UCSD-AML1 (cell line): ENCODE results near the gene GSAP.

Experiments
- DNase-seq: peaks from one replicate; lab custom pipeline; 2025; ENCODE audit not compliant: unreplicated experiment; lab: John Stamatoyannopoulos, UW

Gene GSAP

DNA sequence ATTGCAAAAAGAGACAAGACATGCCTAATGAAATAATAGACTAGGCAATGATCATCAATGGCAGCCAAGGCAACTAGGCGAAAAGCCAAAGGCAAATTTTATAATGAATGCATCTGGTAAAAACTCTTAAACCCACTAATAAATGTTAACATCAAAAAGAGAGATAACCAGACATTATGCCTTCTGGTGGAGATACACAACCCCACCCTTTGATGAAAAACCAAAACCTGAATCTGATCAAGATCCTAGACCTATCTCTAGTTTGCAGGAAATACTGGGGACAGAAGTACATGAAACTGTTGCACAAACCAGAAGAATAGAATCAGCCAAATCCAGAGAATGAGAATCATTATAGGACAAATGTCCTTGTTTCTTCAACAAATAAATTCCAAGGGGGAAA is 22.0 kb upstream of the GSAP start:
- no peak for DNase-seq

- DNase-seq = peak; percentile 14
Observed at GRCh38 chr7:77434570-77435275, 18.6 kb upstream of the GSAP start.

DNA sequence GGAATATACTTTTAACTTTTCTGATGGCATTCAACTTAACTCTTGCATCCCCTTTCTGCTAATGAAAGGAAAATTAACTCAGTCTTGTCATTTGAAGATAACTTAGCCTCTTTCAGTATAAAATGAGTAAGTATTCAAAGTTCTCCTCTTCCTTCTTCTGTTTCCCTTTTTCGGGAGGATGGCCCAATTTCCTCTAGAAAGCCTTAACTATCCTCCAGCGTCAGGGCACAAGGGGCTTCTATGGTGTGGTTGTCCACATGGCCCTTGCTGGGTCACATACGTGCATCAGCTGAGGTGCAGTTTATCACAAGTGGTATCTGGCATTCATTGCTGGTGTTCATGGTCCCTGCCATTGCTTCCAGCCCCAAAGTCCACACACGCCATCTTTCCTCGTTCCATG is 17.8 kb upstream of the GSAP start:
- DNase-seq = no peak

DNA sequence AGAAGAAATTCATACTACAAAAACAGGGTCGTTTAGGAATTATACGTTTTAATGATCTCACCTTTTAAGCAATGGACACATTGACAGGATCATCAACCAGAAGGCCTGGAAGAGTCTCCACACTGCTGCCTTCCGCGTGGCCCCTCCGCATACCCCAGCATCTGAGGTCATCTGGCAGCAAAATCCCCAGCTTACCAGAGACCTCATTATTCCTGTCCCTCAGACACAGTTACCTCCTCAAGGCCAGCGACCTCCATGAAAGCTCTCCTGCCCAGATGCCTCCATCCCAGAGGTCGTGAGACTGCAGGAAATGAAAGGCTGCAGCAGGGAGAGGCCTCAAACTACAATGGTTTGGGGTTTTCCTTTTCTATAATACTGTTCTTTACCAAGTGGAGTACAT is 14.8 kb upstream of the GSAP start:
- no peak for DNase-seq

GRCh38 chr7:77428777-77429231 is 12.7 kb upstream of the GSAP start:
- no peak for DNase-seq

- DNase-seq = peak; percentile 19
Observed at GRCh38 chr7:77427996-77428603, 12.0 kb upstream of the GSAP start.

DNA sequence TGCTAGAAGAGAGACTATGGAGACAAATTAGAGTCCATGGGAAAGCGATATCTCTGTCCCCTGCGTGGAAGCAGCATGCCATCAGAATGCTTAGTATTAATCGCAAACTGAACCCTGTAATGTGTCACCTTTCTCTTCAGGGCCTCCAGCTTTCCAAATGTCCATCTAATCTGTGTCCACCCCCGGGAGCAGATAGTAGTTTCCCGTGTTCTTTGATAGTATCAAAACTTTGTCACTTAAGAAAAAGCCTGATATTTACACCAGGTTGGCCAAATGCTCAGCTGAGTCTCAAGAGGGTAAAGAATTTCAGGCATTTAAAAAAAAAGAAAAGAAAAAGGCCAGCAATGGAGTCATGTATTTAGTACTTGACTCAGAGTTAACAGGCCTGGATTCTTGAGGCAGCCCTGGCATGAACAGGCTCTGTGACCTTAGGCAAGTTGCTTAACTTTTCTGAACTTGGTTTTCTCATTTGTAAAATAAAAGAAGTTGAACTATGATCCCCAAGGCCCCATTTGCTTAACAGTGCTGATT is 10.4 kb upstream of the GSAP start:
- no peak for DNase-seq

DNA sequence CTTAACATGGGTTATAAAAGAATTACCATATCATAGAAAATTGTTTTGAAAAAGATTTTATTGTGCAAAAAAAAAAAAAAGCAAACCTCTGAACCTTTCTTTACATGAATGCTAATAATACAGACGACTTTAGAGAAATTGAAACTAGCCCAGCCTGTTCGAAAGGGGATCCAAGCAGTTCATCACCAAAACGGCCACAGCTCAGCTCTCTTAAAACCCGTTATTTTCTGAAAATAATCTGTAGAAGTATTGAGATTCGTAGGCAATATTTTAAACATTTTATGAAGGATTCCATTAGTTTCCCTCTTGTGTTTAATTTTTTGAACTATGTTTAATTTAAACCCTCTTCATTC is 9.9 kb upstream of the GSAP start:
- no peak for DNase-seq

DNA sequence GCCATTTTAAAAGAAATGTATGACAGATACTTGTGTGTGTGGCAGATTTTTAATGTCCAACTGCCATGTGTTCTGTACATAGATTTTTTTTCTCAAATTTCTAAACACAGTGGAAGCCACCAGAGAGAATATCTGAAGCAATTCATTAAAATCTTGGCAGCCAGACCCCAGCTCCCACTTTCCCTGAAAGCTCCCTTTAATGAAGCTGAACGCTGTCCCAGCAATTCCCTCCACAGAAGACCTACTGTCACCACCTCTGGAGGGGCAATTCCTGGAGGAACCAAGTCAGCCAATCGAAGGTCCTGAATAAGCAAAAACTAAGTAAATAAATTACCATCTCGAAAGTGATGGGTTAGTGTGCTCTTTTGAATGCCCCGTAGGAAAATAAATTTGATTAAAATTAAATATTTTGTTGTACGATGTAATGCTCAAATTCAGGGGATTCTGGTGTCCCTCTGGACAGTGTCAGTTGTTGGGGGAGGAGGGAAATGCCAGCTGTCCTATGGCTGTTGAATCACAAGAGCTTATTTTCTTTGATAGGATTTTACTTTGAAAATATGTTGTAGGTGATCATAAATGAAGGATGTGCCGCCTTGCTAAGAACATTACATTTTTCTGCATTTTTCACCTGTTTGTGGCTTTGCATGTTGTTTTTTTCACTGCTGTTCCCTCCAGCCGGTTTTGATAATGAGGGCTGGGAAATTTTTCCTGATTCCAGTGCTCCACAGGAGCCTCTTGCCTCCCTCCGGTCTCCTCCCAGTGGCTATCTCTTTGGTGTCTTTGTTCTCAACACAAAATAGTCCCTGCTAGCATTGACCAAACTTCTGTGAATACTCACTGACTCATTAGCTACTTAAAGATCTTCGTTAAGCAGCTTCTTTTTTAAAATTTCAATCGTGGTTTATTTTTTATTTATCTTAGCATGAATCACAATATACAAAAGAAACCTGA is 9.2 kb upstream of the GSAP start:
- no peak for DNase-seq

GRCh38 chr7:77422500-77422899 is 6.4 kb upstream of the GSAP start:
- no peak for DNase-seq

DNA sequence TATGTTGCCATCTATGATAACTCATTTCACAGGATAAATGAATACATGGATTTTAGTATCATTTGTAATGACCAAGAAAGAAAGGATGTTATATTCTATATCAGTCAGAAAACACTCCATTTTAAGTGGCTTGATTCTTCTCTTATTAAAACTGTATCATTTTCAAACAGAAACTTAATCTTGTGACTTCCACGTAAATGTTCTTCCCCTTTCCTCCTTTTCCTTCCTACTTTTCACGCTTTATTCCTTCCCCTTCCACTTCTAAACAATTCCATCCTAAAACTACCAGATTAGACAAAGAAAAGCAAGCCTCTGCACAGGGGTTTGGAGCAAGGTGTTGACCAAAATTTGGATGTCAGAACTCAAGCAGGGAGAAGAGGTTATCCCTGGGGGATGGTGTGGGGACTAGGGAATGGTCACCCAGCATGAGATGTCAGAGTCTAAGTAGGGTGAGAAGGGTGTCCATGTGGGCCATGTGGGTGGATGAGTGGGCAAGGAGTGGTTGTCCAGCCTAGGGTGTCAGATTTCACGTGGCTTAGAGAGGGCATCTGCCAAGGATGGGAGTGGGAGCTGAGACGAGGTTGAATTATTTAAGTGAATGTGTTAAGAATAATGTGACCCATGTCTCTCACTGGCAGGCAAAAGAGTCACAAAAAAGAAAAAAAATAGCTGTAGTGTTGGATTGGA is 5.0 kb upstream of the GSAP start:
- DNase-seq = no peak

DNA sequence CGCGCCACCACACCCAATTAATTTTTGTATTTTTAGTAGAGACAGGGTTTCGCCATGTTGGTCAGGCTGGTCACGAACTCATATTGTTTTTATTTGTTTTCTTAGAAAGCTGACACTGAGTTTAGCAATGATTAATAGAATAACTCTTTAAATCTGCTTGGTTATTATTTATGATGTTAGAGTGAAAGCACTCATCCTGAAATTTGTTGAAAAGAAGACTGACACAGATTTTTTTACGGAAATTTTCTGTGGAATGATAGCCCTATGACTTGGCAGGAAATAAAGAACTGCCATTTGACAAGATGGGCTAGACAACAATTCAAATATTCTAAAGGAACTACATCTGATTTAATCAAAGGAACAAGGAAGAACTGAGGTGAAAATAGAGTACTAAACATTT is 4.3 kb upstream of the GSAP start:
- no peak for DNase-seq

- no peak for DNase-seq
Observed at GRCh38 chr7:77419102-77419501, 3.0 kb upstream of the GSAP start.

DNA sequence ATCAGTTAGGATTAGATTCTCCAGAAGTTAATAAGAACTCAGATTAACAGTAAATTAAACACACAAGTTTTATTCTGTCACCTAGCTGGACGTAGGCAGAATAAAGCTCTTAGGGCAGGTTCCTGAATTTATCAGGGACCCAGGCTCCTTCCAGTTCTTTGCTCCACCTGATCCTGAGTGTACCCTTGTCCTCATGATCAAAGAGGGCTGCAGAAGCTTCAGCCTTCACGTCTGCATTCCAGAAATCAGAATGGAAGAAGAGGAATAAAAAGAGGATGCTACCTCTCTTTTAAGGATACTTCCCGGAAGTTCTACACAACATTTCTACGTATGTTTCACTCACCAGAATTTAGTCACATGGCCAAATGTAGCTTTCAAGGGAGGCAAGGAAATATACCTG is 1.7 kb upstream of the GSAP start:
- no peak for DNase-seq

DNA sequence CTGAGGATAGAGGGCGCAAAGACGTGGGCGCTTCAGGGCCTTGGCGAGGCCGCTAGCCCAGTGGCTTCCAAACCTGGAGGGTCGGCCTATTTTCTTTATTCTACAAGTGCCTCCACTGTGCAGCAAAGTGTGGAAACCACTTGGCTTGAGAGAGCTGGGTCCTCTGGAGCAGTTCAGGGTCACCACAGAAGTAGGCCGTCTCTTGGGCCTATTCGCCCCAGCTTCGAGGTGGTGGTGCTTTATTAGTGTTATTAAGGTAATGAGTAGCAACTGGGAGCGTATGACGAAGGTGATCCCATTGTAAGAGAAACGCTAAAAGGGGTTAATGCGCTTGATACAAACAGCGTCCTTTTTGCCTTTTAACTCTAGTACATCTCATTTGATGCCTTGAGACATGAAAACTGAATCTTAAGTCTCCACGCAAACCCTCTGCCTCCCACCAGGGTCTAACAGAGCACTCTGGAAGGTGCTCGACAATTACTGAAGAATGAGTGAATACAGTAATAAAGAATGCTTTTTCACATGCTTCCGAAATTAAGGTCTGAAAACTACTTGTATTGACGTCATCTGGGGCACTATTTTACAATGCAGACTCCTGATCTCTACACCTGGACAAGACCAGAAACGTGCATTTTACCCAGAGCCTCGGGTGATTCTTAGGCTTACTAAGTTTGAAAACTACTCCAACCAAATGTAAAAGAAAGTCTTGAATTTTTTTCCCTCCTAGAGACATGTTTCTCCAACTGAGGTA is 647 bp upstream of the GSAP start:
- DNase-seq = no peak

DNA sequence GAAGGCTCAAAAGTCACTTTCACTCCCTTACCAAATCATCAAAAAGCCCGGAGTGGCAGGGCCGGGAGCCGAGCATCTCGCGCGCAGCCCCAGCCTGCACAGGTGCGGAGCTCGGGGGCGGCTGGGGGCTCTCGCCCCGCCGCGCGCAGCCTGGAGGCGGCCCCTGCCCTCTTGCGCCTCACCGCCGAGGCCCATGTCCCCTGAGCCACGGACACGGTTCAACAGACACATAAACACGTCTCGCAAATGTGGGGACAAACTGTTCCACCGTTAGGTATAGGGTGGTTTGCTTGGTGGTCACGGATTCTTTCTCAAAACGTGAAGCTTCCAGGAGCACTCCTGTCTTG is 700 bp downstream of the GSAP start:
- peak; percentile 20 for DNase-seq

- no peak for DNase-seq
Observed at GRCh38 chr7:77413861-77414424, 2.2 kb downstream of the GSAP start.

DNA sequence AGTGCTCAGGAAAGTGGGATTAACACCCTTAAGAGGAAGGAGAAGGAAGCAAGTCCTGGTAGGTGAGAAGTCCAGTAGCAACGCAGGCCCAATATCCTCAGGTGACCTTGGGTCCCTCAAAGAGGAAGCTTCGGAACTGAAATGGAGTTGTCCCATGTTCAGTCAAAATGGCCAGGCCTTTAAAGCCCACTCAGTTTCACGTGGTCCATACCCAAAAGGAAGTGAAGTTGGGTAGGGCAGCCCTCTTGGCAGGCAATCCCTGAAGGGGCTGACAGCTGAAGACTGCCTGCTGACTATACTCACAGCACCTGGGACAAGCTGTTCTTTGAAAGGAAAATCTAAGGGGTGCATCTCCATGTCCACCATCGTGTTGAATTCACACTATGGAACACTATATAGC is 3.0 kb downstream of the GSAP start:
- no peak for DNase-seq

DNA sequence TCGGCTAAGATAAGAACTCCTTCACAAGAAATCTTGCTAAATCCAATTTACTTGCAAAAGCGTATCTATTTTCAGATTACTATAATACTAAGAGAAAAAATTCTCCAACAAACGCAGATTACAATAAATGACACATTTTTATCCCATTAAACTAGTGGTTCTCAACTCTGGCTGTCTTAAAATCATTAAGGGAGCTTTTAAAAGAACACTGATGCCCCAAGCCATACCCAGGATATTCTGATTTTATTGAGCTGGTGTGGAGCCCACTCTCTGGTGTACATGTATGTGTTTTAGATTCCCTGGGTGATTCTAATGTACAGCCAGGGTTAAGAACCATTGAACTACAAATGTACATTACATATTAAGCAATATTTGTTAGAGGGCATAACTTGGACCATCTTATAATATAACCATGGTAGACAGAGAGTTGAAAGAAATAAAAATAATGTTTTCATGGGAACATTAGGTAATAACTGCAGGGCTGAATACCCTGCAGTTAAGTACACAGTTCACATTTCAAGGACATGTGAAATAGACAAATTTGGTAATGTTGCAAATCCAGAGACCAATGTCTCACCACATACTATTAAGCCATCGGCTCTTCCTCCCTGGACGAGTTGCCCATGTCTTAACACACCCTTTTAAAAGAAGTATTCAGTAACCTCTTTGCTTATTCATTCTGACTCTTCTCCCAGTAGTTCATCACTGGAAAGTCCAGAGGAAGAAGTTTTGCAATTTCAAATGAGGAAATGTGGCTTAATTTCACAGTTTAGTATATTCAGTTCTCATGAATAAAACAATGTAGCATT is 6.2 kb downstream of the GSAP start:
- no peak for DNase-seq
